ENCODE measurements around the gene PDCD1. TPM values are rescaled to one million over a fixed set of nuclear protein-coding genes. Genes with fewer than 3 reads are reported as not detected.

Gene PDCD1
- polyA plus RNA-seq, 1 donor = 0.31 TPM

Other genes starting within 250 kb of the PDCD1 start
- 35.7 TPM for gene THAP4, start 221.7 kb downstream of the PDCD1 start, polyA plus RNA-seq
- gene ATG4B, start 221.2 kb downstream of the PDCD1 start, polyA plus RNA-seq = 79.8 TPM
- 25.5 TPM for gene DTYMK, start 172.1 kb downstream of the PDCD1 start, polyA plus RNA-seq
- gene ING5, start 156.9 kb downstream of the PDCD1 start, polyA plus RNA-seq = 44.2 TPM
- gene D2HGDH, start 124.3 kb downstream of the PDCD1 start, polyA plus RNA-seq = 47.1 TPM
- gene GAL3ST2, start 82.1 kb downstream of the PDCD1 start, polyA plus RNA-seq = 0.31 TPM
- gene NEU4, start 49.7 kb downstream of the PDCD1 start, polyA plus RNA-seq = 0.67 TPM
- 0.07 TPM for gene RTP5, start 10.8 kb upstream of the PDCD1 start, polyA plus RNA-seq

All from large intestine (tissue), 1 donor.